ENCODE data around the gene LRRC38.
"Not testable (repeated sequence)": the region's sequence is repeated elsewhere in the genome, so short reads cannot be mapped to it uniquely, and the experiment has no call there.

The LRRC38 gene

GRCh38 chr1:13513895-13514546 is at the start of gene LRRC38:
Gene LRRC38 (minus strand): TSS chr1:13514003. CDS start chr1:13513593, 410 bp downstream.
- FAIRE-seq (no peak), DNase-seq (ENCODE audit: insufficient read length, low spot score) (no peak)

GRCh38 chr1:13562981-13563380 is 49.2 kb upstream of the LRRC38 start:
- not testable (repeated sequence) for DNase-seq (ENCODE audit: insufficient read length, low spot score); FAIRE-seq

- no peak for DNase-seq (ENCODE audit: insufficient read length, low spot score)
- FAIRE-seq: no peak
These were observed 46.7 kb upstream of the LRRC38 start for GRCh38 chr1:13560541-13560940.

GRCh38 chr1:13556224-13556764 is 42.5 kb upstream of the LRRC38 start:
- DNase-seq (ENCODE audit: insufficient read length, low spot score) (no peak), FAIRE-seq (no peak)

GRCh38 chr1:13554798-13555197 is 41.0 kb upstream of the LRRC38 start:
- DNase-seq (ENCODE audit: insufficient read length, low spot score): no peak

GRCh38 chr1:13550663-13551062 is 36.9 kb upstream of the LRRC38 start:
- FAIRE-seq (no peak), DNase-seq (ENCODE audit: insufficient read length, low spot score) (no peak)

More at GRCh38 chr1:13554798-13555197, 41.0 kb upstream of the LRRC38 start:
- FAIRE-seq: no peak

GRCh38 chr1:13549521-13549920 is 35.7 kb upstream of the LRRC38 start:
- DNase-seq (ENCODE audit: insufficient read length, low spot score) (no peak), FAIRE-seq (no peak)

GRCh38 chr1:13549021-13549420 is 35.2 kb upstream of the LRRC38 start:
- FAIRE-seq (no peak), DNase-seq (ENCODE audit: insufficient read length, low spot score) (no peak)

- FAIRE-seq (no peak), DNase-seq (ENCODE audit: insufficient read length, low spot score) (no peak)
These were observed 34.5 kb upstream of the LRRC38 start for GRCh38 chr1:13548281-13548680.

- FAIRE-seq: no peak
These were observed 33.0 kb upstream of the LRRC38 start for GRCh38 chr1:13546791-13547190.

GRCh38 chr1:13544221-13544556 is 30.4 kb upstream of the LRRC38 start:
- DNase-seq (ENCODE audit: insufficient read length, low spot score) (no peak), FAIRE-seq (no peak)

More at GRCh38 chr1:13546791-13547190, 33.0 kb upstream of the LRRC38 start:
- no peak for DNase-seq (ENCODE audit: insufficient read length, low spot score)

GRCh38 chr1:13543451-13544220 is 29.8 kb upstream of the LRRC38 start:
- no peak for FAIRE-seq
- DNase-seq (ENCODE audit: insufficient read length, low spot score): no peak

GRCh38 chr1:13541435-13542215 is 27.8 kb upstream of the LRRC38 start:
- FAIRE-seq (no peak), DNase-seq (ENCODE audit: insufficient read length, low spot score) (no peak)

GRCh38 chr1:13540866-13541265 is 27.1 kb upstream of the LRRC38 start:
- DNase-seq (ENCODE audit: insufficient read length, low spot score) (no peak), FAIRE-seq (no peak)

- no peak for FAIRE-seq
- no peak for DNase-seq (ENCODE audit: insufficient read length, low spot score)
These were observed 25.9 kb upstream of the LRRC38 start for GRCh38 chr1:13539683-13540082.

GRCh38 chr1:13538832-13539231 is 25.0 kb upstream of the LRRC38 start:
- no peak for DNase-seq (ENCODE audit: insufficient read length, low spot score)
- FAIRE-seq: no peak

- no peak for FAIRE-seq
- no peak for DNase-seq (ENCODE audit: insufficient read length, low spot score)
These were observed 22.8 kb upstream of the LRRC38 start for GRCh38 chr1:13536571-13536970.

- no peak for DNase-seq (ENCODE audit: insufficient read length, low spot score)
- no peak for FAIRE-seq
These were observed 21.4 kb upstream of the LRRC38 start for GRCh38 chr1:13535227-13535626.

- DNase-seq (ENCODE audit: insufficient read length, low spot score): no peak
- FAIRE-seq: no peak
These were observed 14.5 kb upstream of the LRRC38 start for GRCh38 chr1:13528320-13528719.

GRCh38 chr1:13523780-13524477 is 10.1 kb upstream of the LRRC38 start:
- FAIRE-seq: no peak
- DNase-seq (ENCODE audit: insufficient read length, low spot score): no peak

- no peak for DNase-seq (ENCODE audit: insufficient read length, low spot score)
- no peak for FAIRE-seq
These were observed 7.2 kb upstream of the LRRC38 start for GRCh38 chr1:13520985-13521384.
